ENCODE measurements around the gene RFPL1.

RFPL1 gene

DNA sequence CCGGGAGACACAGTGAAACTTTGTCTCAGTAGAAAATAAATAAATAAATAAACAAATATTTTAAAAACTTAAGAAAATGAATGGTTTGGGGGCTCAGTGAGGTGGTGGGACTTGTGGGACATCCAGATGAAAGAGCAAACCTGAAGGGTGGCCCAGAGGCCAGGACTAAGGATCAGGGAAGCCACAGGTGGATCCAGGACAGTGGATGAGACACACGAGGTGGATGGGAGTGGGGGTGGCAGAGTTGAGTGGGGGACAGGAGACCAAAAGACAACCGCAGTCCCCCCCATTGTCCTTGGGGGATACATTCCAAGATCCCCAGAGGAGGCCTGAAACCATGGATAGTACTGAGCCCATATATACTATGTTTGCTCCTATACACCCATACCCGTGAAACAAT is 7.1 kb downstream of the RFPL1 start:
- WGBS (ENCODE audit: extremely low coverage, insufficient coverage, insufficient read length), result no CpG with 5 or more reads among the region's 4 CpGs

DNA sequence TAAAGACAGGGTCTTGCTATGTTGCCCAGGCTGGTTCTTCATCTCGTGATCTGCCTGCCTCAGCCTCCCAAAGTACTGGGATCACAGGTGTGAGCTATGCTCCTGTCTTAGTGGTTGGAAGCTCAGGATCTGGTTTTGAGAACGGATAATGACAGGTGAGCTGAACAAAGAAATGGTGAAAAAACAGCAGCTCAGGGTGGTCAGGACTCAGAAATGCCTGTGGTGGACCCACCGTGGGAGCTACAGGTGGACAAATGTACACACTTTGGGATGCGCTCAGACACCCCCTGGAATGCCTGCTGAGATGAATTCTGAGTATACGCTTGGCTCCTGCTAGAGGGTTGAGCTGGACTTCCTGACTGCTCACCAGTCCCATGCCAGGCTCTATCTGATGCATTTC is 9.5 kb downstream of the RFPL1 start:
- H3K9me3 ChIP-seq (ENCODE audit: insufficient read depth, low read depth, low read length), result no peaks in the 10 kb centered on the region
- H3K23ac ChIP-seq (ENCODE audit: low read length), result no peak overlapping the region
- H3K4me3 ChIP-seq (ENCODE audit: low read depth, low read length), result no peak overlapping the region
- H4K8ac ChIP-seq (ENCODE audit: low read depth, low read length), result no peak overlapping the region
- H4K12ac ChIP-seq (ENCODE audit: low read depth, low read length), result no peak overlapping the region
- no peak overlapping the region for H4K91ac ChIP-seq (ENCODE audit: low read depth, low read length)
- no peaks in the 10 kb centered on the region for H3K36me3 ChIP-seq (ENCODE audit: control insufficient read depth in 1 of 2, insufficient read depth in 2 of 2, low read length in 2 of 2)
- H3K4me1 ChIP-seq (ENCODE audit: control insufficient read depth in 1 of 2, insufficient read depth in 2 of 2, low read length in 2 of 2), result peaks cover 3 to 4% of the 10 kb centered on the region in 2 experiments
- DNase-seq, result no peak
- no peaks in the 10 kb centered on the region for H3K79me1 ChIP-seq (ENCODE audit: low read length)
- no peaks in the 10 kb centered on the region for H3K79me2 ChIP-seq (ENCODE audit: control insufficient read depth, insufficient read depth, low read length, poor library complexity)
- H3K27me3 ChIP-seq (ENCODE audit: insufficient read depth, low read length), result no peaks in the 10 kb centered on the region
- H2BK12ac ChIP-seq (ENCODE audit: low read length), result no peak overlapping the region
- H3K18ac ChIP-seq (ENCODE audit: low read length), result no peak overlapping the region
- no peak overlapping the region for H2BK5ac ChIP-seq (ENCODE audit: low read depth, low read length, poor library complexity)
- no peak overlapping the region for H2AFZ ChIP-seq (ENCODE audit: insufficient read depth, low read length, poor library complexity)
- no CpG with 5 or more reads among the region's 5 CpGs for WGBS (ENCODE audit: extremely low coverage, insufficient coverage, insufficient read length)
- no peak overlapping the region for H3K27ac ChIP-seq (ENCODE audit: low read depth, low read length)
- H3K4ac ChIP-seq (ENCODE audit: low read depth, low read length), result no peak overlapping the region
- no peak overlapping the region for H2AK5ac ChIP-seq (ENCODE audit: low read length)
- H2BK120ac ChIP-seq (ENCODE audit: insufficient read depth, low read length, poor library complexity), result no peak overlapping the region
- no peak overlapping the region for H3K4me2 ChIP-seq (ENCODE audit: low read length)
- H3K9ac ChIP-seq (ENCODE audit: low read length), result no peak overlapping the region
- H3K14ac ChIP-seq (ENCODE audit: low read length), result no peak overlapping the region

More for the DNA sequence above, 7.1 kb downstream of the RFPL1 start:
- Histone ChIP-seq H3K4me3 (ENCODE audit: low read depth, low read length) (no peak overlapping the region), H2BK5ac (ENCODE audit: low read depth, low read length, poor library complexity) (no peak overlapping the region), H3K36me3 (ENCODE audit: control insufficient read depth in 1 of 2, insufficient read depth in 2 of 2, low read length in 2 of 2) (no peaks in the 10 kb centered on the region), H2BK12ac (ENCODE audit: low read length) (no peak overlapping the region), H3K79me2 (ENCODE audit: control insufficient read depth, insufficient read depth, low read length, poor library complexity) (no peaks in the 10 kb centered on the region), H3K23ac (ENCODE audit: low read length) (no peak overlapping the region), H3K4me2 (ENCODE audit: low read length) (no peak overlapping the region), H3K4ac (ENCODE audit: low read depth, low read length) (no peak overlapping the region), H3K79me1 (ENCODE audit: low read length) (no peaks in the 10 kb centered on the region), H3K9ac (ENCODE audit: low read length) (no peak overlapping the region), H3K4me1 (ENCODE audit: control insufficient read depth in 1 of 2, insufficient read depth in 2 of 2, low read length in 2 of 2) (peaks cover 3 to 4% of the 10 kb centered on the region in 2 experiments), H2AK5ac (ENCODE audit: low read length) (no peak overlapping the region), H3K9me3 (ENCODE audit: insufficient read depth, low read depth, low read length) (no peaks in the 10 kb centered on the region), H4K91ac (ENCODE audit: low read depth, low read length) (no peak overlapping the region), H3K27ac (ENCODE audit: low read depth, low read length) (no peak overlapping the region), H3K27me3 (ENCODE audit: insufficient read depth, low read length) (no peaks in the 10 kb centered on the region), H2BK120ac (ENCODE audit: insufficient read depth, low read length, poor library complexity) (no peak overlapping the region), H2AFZ (ENCODE audit: insufficient read depth, low read length, poor library complexity) (no peak overlapping the region), H4K12ac (ENCODE audit: low read depth, low read length) (no peak overlapping the region), H3K14ac (ENCODE audit: low read length) (no peak overlapping the region), H4K8ac (ENCODE audit: low read depth, low read length) (no peak overlapping the region), H3K18ac (ENCODE audit: low read length) (no peak overlapping the region)
- DNase-seq, result no peak

DNA sequence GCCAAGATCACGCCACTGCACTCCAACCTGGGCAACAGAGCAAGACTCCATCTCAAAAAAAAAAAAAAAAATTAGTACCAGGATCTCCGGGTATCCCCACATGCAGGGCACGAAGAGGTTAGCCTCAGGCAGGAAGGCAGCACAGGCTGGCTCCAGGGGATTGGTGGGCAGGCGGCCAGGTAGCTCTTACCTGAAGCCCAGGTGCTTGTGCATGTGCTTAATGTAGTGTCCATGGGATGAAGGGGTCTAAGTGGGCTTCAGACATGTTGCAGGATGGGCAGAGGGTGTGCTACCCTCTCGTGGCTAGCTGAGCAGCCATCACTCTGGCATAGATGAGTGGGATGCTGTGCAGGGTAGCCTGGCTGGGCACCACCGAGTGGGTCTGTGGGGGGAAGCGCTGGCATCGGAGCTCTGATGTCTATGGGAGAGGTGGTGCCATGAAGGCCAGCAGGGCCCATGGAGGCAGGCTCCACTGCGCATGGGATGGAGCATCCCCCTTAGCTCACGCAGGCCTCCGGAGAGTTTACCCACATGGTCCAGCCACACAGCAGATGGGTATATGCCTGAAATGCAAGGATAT is 11.0 kb downstream of the RFPL1 start:
- no peak overlapping the region for H2AK5ac ChIP-seq (ENCODE audit: low read length)
- no peaks in the 10 kb centered on the region for H3K4me1 ChIP-seq (ENCODE audit: control insufficient read depth in 1 of 2, insufficient read depth in 2 of 2, low read length in 2 of 2)
- no peak overlapping the region for H3K23ac ChIP-seq (ENCODE audit: low read length)
- H2BK12ac ChIP-seq (ENCODE audit: low read length), result no peak overlapping the region
- H3K4me2 ChIP-seq (ENCODE audit: low read length), result no peak overlapping the region
- H4K12ac ChIP-seq (ENCODE audit: low read depth, low read length), result no peak overlapping the region
- H3K27ac ChIP-seq (ENCODE audit: low read depth, low read length), result no peak overlapping the region
- no peak overlapping the region for H2BK5ac ChIP-seq (ENCODE audit: low read depth, low read length, poor library complexity)
- H4K91ac ChIP-seq (ENCODE audit: low read depth, low read length), result no peak overlapping the region
- H3K9me3 ChIP-seq (ENCODE audit: insufficient read depth, low read depth, low read length), result no peaks in the 10 kb centered on the region
- H3K36me3 ChIP-seq (ENCODE audit: control insufficient read depth in 1 of 2, insufficient read depth in 2 of 2, low read length in 2 of 2), result no peaks in the 10 kb centered on the region
- H3K14ac ChIP-seq (ENCODE audit: low read length), result no peak overlapping the region
- no peaks in the 10 kb centered on the region for H3K79me2 ChIP-seq (ENCODE audit: control insufficient read depth, insufficient read depth, low read length, poor library complexity)
- H3K18ac ChIP-seq (ENCODE audit: low read length), result no peak overlapping the region
- no peak overlapping the region for H3K9ac ChIP-seq (ENCODE audit: low read length)
- no CpG with 5 or more reads among the region's 11 CpGs for WGBS (ENCODE audit: extremely low coverage, insufficient coverage, insufficient read length)
- no peak for DNase-seq
- H3K79me1 ChIP-seq (ENCODE audit: low read length), result no peaks in the 10 kb centered on the region
- no peak overlapping the region for H2AFZ ChIP-seq (ENCODE audit: insufficient read depth, low read length, poor library complexity)
- H4K8ac ChIP-seq (ENCODE audit: low read depth, low read length), result no peak overlapping the region
- no peak overlapping the region for H2BK120ac ChIP-seq (ENCODE audit: insufficient read depth, low read length, poor library complexity)
- H3K27me3 ChIP-seq (ENCODE audit: insufficient read depth, low read length), result no peaks in the 10 kb centered on the region
- no peak overlapping the region for H3K4me3 ChIP-seq (ENCODE audit: low read depth, low read length)
- H3K4ac ChIP-seq (ENCODE audit: low read depth, low read length), result no peak overlapping the region

DNA sequence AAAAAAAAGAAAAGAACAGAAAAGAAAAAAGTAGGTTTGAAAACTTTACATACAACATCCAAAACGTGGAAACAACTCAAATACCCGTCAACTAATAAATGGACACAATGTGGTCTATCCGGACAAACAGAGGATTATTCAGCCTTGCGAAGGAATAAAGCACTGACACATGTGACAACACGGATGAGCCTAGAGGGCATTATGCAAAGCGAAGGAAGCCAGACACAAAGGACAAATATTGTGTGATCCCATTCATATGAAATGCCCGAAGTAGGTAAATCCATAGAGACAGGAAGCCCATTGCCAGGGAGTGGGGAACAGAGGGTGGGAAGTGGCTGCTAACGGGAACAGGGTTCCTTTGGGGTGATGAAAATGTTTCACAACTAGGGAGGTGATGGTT is 11.8 kb downstream of the RFPL1 start:
- Histone ChIP-seq H4K12ac (ENCODE audit: low read depth, low read length) (no peak overlapping the region), H3K23ac (ENCODE audit: low read length) (no peak overlapping the region), H3K4me1 (ENCODE audit: control insufficient read depth in 1 of 2, insufficient read depth in 2 of 2, low read length in 2 of 2) (no peaks in the 10 kb centered on the region), H2BK120ac (ENCODE audit: insufficient read depth, low read length, poor library complexity) (no peak overlapping the region), H3K79me2 (ENCODE audit: control insufficient read depth, insufficient read depth, low read length, poor library complexity) (no peaks in the 10 kb centered on the region), H3K4me3 (ENCODE audit: low read depth, low read length) (no peak overlapping the region), H3K9ac (ENCODE audit: low read length) (no peak overlapping the region), H2BK12ac (ENCODE audit: low read length) (no peak overlapping the region), H2AFZ (ENCODE audit: insufficient read depth, low read length, poor library complexity) (no peak overlapping the region), H3K4me2 (ENCODE audit: low read length) (no peak overlapping the region), H3K9me3 (ENCODE audit: insufficient read depth, low read depth, low read length) (no peaks in the 10 kb centered on the region), H2BK5ac (ENCODE audit: low read depth, low read length, poor library complexity) (no peak overlapping the region), H3K18ac (ENCODE audit: low read length) (no peak overlapping the region), H2AK5ac (ENCODE audit: low read length) (no peak overlapping the region), H3K4ac (ENCODE audit: low read depth, low read length) (no peak overlapping the region), H4K8ac (ENCODE audit: low read depth, low read length) (no peak overlapping the region), H4K91ac (ENCODE audit: low read depth, low read length) (no peak overlapping the region), H3K79me1 (ENCODE audit: low read length) (no peaks in the 10 kb centered on the region), H3K27ac (ENCODE audit: low read depth, low read length) (no peak overlapping the region), H3K27me3 (ENCODE audit: insufficient read depth, low read length) (no peaks in the 10 kb centered on the region), H3K36me3 (ENCODE audit: control insufficient read depth in 1 of 2, insufficient read depth in 2 of 2, low read length in 2 of 2) (no peaks in the 10 kb centered on the region), H3K14ac (ENCODE audit: low read length) (no peak overlapping the region)
- no CpG with 5 or more reads among the region's 8 CpGs for WGBS (ENCODE audit: extremely low coverage, insufficient coverage, insufficient read length)
- DNase-seq, result no peak
